NB4 (cell line): ENCODE results near the gene IGFBP5.

Experiments
- POLR2A ChIP-seq: IDR thresholded peaks from 2 replicates; pipeline ENCODE4 v1.6.1; 2011; ENCODE audit warnings: mild to moderate bottlenecking; ENCODE audit not compliant: insufficient read length; ENCODE audit errors: extremely low read depth
- TF ChIP-seq, protein P1 (sequence below): IDR thresholded peaks from one replicate; pipeline ENCODE4 v1.5.1; 2012; ENCODE audit warnings: low read depth, low read length

GRCh38 chr2:216702756-216703155 lies 7.4 kb upstream of the IGFBP5 start:
- TF ChIP-seq, protein P1, sequence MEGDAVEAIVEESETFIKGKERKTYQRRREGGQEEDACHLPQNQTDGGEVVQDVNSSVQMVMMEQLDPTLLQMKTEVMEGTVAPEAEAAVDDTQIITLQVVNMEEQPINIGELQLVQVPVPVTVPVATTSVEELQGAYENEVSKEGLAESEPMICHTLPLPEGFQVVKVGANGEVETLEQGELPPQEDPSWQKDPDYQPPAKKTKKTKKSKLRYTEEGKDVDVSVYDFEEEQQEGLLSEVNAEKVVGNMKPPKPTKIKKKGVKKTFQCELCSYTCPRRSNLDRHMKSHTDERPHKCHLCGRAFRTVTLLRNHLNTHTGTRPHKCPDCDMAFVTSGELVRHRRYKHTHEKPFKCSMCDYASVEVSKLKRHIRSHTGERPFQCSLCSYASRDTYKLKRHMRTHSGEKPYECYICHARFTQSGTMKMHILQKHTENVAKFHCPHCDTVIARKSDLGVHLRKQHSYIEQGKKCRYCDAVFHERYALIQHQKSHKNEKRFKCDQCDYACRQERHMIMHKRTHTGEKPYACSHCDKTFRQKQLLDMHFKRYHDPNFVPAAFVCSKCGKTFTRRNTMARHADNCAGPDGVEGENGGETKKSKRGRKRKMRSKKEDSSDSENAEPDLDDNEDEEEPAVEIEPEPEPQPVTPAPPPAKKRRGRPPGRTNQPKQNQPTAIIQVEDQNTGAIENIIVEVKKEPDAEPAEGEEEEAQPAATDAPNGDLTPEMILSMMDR = no peak
- no peak for TF ChIP-seq POLR2A
